HepG2 (cell line): Measurements from ENCODE around the gene CTDNEP1. TPM values are rescaled to one million over a fixed set of nuclear protein-coding genes. Genes with fewer than 3 reads are reported as not detected.

Experiments
- ATM ChIP-seq: fragments of 450-650 bp; IDR thresholded peaks from 2 replicates; pipeline ENCODE4 v1.7.1; 2017; ENCODE audit warnings: mild to moderate bottlenecking, borderline replicate concordance
- CBX2 ChIP-seq, 2 experiments: fragments of 200-600 bp in 1 of 2; sonication (generic); formaldehyde crosslinking in 1 of 2; IDR thresholded peaks; 2 replicates each; pipeline versions ENCODE4 v1.7.0 to v1.8.1; 2018 to 2022; ENCODE audit warnings: low read depth in 2 of 2, low read length in 1 of 2, mild to moderate bottlenecking in 1 of 2, missing genetic modification reagents in 1 of 2
- CEBPB ChIP-seq: IDR thresholded peaks from 2 replicates; pipeline ENCODE4 v1.6.1; 2011; ENCODE audit warnings: low read depth, low read length, improper control_type of control experiment, borderline replicate concordance
- CEBPG ChIP-seq: IDR thresholded peaks from 2 replicates; pipeline ENCODE4 v1.6.1; 2016
- FOXJ3 ChIP-seq: sonication (generic); formaldehyde crosslinking; IDR thresholded peaks from 2 replicates; pipeline ENCODE4 v1.4.0; 2020; ENCODE audit warnings: missing genetic modification reagents, mild to moderate bottlenecking, borderline replicate concordance
- GTF3A ChIP-seq: sonication (generic); formaldehyde crosslinking; conservative IDR thresholded peaks from 2 replicates; pipeline ENCODE4 v1.4.0; 2020; ENCODE audit warnings: mild to moderate bottlenecking, missing genetic modification reagents
- HOXA9 ChIP-seq: sonication (generic); formaldehyde crosslinking; IDR thresholded peaks from 2 replicates; pipeline ENCODE4 v1.8.1; 2022; ENCODE audit warnings: missing genetic modification reagents, mild to moderate bottlenecking, moderate library complexity, borderline replicate concordance
- MXI1 ChIP-seq: IDR thresholded peaks from 3 replicates; pipeline ENCODE4 v1.6.1; 2012; ENCODE audit warnings: low read depth, low read length, inconsistent platforms, borderline replicate concordance
- PHF21A ChIP-seq: sonication (generic); formaldehyde crosslinking; IDR thresholded peaks from 2 replicates; pipeline ENCODE4 v1.5.0; 2020; ENCODE audit warnings: mild to moderate bottlenecking, missing genetic modification reagents
- RFXANK ChIP-seq: IDR thresholded peaks from 2 replicates; pipeline ENCODE4 v1.6.1; 2016
- SOX6 ChIP-seq, 2 experiments: fragments of 450-650 bp in 1 of 2; sonication (generic) in 1 of 2; formaldehyde crosslinking in 1 of 2; IDR thresholded peaks; 2 replicates each; pipeline versions ENCODE4 v1.4.0 to v1.6.1; 2017 to 2020; ENCODE audit warnings: antibody characterized with exemption in 1 of 2, mild to moderate bottlenecking in 1 of 2, missing genetic modification reagents in 1 of 2
- SRSF9 ChIP-seq: fragments of 200-400 bp; formaldehyde crosslinking; IDR thresholded peaks from 2 replicates; pipeline ENCODE4 v1.6.1; 2018; ENCODE audit warnings: borderline replicate concordance, mild to moderate bottlenecking, low read depth, low read length; ENCODE audit not compliant: insufficient read depth, poor library complexity, severe bottlenecking
- THAP11 ChIP-seq: IDR thresholded peaks from 2 replicates; pipeline ENCODE4 v1.6.1; 2016; ENCODE audit warnings: missing biosample characterization, missing genetic modification reagents
- TSC22D2 ChIP-seq: sonication (generic); formaldehyde crosslinking; IDR thresholded peaks from 2 replicates; pipeline ENCODE4 v1.5.1; 2020; ENCODE audit warnings: missing genetic modification reagents, mild to moderate bottlenecking, borderline replicate concordance
- ZBTB26 ChIP-seq: IDR thresholded peaks from 2 replicates; pipeline ENCODE4 v1.6.1; 2016; ENCODE audit warnings: missing compliant biosample characterization, missing genetic modification reagents, borderline replicate concordance
- ZIK1 ChIP-seq: sonication (generic); formaldehyde crosslinking; IDR thresholded peaks from 2 replicates; pipeline ENCODE4 v1.5.0; 2020; ENCODE audit warnings: mild to moderate bottlenecking, low read depth, missing genetic modification reagents, borderline replicate concordance
- ZNF10 ChIP-seq: sonication (generic); formaldehyde crosslinking; IDR thresholded peaks from 2 replicates; pipeline ENCODE4 v1.4.0; 2020; ENCODE audit warnings: mild to moderate bottlenecking, low read depth, missing genetic modification reagents, borderline replicate concordance
- ZNF17 ChIP-seq: sonication (generic); formaldehyde crosslinking; IDR thresholded peaks from 2 replicates; pipeline ENCODE4 v1.5.0; 2020; ENCODE audit warnings: mild to moderate bottlenecking, missing genetic modification reagents
- ZNF230 ChIP-seq: sonication (generic); formaldehyde crosslinking; IDR thresholded peaks from 2 replicates; pipeline ENCODE4 v1.4.0; 2020; ENCODE audit warnings: mild to moderate bottlenecking, missing genetic modification reagents
- ZNF24 ChIP-seq: fragments of 450-650 bp; IDR thresholded peaks from 2 replicates; pipeline ENCODE4 v1.6.1; 2017; ENCODE audit warnings: antibody characterized with exemption, mild to moderate bottlenecking
- ZNF256 ChIP-seq: sonication (generic); formaldehyde crosslinking; conservative IDR thresholded peaks from 2 replicates; pipeline ENCODE4 v1.4.0; 2020; ENCODE audit warnings: missing genetic modification reagents
- ZNF468 ChIP-seq: sonication (generic); formaldehyde crosslinking; IDR thresholded peaks from 2 replicates; pipeline ENCODE4 v1.8.0; 2022; ENCODE audit warnings: mild to moderate bottlenecking, moderate library complexity, missing genetic modification reagents
- ZNF552 ChIP-seq: sonication (generic); formaldehyde crosslinking; IDR thresholded peaks from 2 replicates; pipeline ENCODE4 v1.9.0; 2022; ENCODE audit warnings: missing genetic modification reagents, mild to moderate bottlenecking, borderline replicate concordance
- ZNF557 ChIP-seq: sonication (generic); formaldehyde crosslinking; IDR thresholded peaks from 2 replicates; pipeline ENCODE4 v1.4.0; 2020; ENCODE audit warnings: missing genetic modification reagents
- ZNF598 ChIP-seq: sonication (generic); formaldehyde crosslinking; IDR thresholded peaks from 2 replicates; pipeline ENCODE4 v1.5.1; 2020; ENCODE audit warnings: mild to moderate bottlenecking, missing genetic modification reagents, borderline replicate concordance
- ZNF674 ChIP-seq: sonication (generic); formaldehyde crosslinking; IDR thresholded peaks from 2 replicates; pipeline ENCODE4 v1.5.0; 2020; ENCODE audit warnings: low read depth, mild to moderate bottlenecking, missing genetic modification reagents
- ZNF772 ChIP-seq: sonication (generic); formaldehyde crosslinking; IDR thresholded peaks from 2 replicates; pipeline ENCODE4 v1.5.0; 2020; ENCODE audit warnings: mild to moderate bottlenecking, missing genetic modification reagents
- ZNF776 ChIP-seq: sonication (generic); formaldehyde crosslinking; IDR thresholded peaks from 2 replicates; pipeline ENCODE4 v1.4.0; 2020; ENCODE audit warnings: mild to moderate bottlenecking, missing genetic modification reagents
- ZUFSP ChIP-seq: sonication (generic); formaldehyde crosslinking; IDR thresholded peaks from 2 replicates; pipeline ENCODE4 v1.9.0; 2021; ENCODE audit warnings: missing genetic modification reagents, mild to moderate bottlenecking, borderline replicate concordance
- polyA plus RNA-seq, 8 experiments: library from polyadenylated mRNA; depleted of rRNA in 3 of 8; stranded (reverse) in 7 of 8; unstranded in 1 of 8; fragments of >200 nt; fragmentation: Illumina TruSeq in 4 of 8; extraction: Trizol in 4 of 8; gene quantifications; 2 replicates each; pipeline versions ENCODE4 v1.2.1 to v1.2.3, GENCODE V29; 2011 to 2016; ENCODE audit warnings: low read depth in 4 of 8, missing spikeins in 1 of 8, mixed read lengths in 1 of 8; ENCODE audit not compliant: insufficient read depth in 1 of 8
- total RNA-seq, 5 experiments: library from RNA; depleted of rRNA; stranded (reverse); fragments of >200 nt; fragmentation: Illumina TruSeq; extraction: Trizol; gene quantifications; 2 replicates each; pipeline ENCODE4 v1.2.3, GENCODE V29; 2016; ENCODE audit warnings: low read depth in 1 of 5

CTDNEP1 gene
- total and polyA plus RNA-seq, 2 of the 13 experiments (the other 11 are each of a cell fraction or from before 2014, with no cell fraction given): 19.8 to 118 TPM

DNA sequence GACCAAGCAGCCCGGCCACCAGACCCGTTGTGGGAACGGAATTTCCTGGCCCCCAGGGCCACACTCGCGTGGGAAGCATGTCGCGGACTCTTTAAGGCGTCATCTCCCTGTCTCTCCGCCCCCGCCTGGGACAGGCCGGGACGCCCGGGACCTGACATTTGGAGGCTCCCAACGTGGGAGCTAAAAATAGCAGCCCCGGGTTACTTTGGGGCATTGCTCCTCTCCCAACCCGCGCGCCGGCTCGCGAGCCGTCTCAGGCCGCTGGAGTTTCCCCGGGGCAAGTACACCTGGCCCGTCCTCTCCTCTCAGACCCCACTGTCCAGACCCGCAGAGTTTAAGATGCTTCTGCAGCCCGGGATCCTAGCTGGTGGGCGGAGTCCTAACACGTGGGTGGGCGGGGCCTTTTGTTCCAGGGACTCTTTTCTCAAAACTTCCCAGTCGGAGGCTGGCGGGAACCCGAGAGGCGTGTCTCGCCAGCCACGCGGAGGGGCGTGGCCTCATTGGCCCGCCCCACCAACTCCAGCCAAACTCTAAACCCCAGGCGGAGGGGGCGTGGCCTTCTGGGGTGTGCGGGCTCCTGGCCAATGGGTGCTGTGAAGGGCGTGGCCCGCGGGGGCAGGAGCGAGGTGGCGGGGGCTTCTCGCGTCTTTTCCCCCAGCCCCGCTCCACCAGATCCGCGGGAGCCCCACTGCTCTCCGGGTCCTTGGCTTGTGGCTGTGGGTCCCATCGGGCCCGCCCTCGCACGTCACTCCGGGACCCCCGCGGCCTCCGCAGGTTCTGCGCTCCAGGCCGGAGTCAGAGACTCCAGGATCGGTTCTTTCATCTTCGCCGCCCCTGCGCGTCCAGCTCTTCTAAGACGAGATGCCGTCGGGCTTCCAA is 29.8 kb upstream of the CTDNEP1 start, which contains the start of gene SLC2A4 (continued):
- no peak for TF ChIP-seq ZNF557 (CRISPR knock-in tag)
- no peak for TF ChIP-seq CEBPB
- no peak for TF ChIP-seq ZNF674 (CRISPR knock-in tag)
- TF ChIP-seq ZNF772 (CRISPR knock-in tag): no peak
- TF ChIP-seq THAP11 (CRISPR knock-in tag): peak; percentile 34; the same call in 1 of the 2 replicates
- no peak for TF ChIP-seq ZNF17
- TF ChIP-seq CBX2 (IDR thresholded peaks at IDR 0.05; ENCODE audit: low read depth, low read length): no peak
- TF ChIP-seq CBX2 (CRISPR knock-in tag; IDR thresholded peaks at IDR 0.05; ENCODE audit: low read depth): no peak
- no peak for TF ChIP-seq ZNF598 (CRISPR knock-in tag)
- no peak for TF ChIP-seq ZNF10 (CRISPR knock-in tag)
- no peak for TF ChIP-seq HOXA9 (CRISPR knock-in tag)
- no peak for TF ChIP-seq GTF3A
- TF ChIP-seq ZNF552 (CRISPR knock-in tag): no peak
- no peak for TF ChIP-seq TSC22D2 (CRISPR knock-in tag)
- TF ChIP-seq ZNF230 (CRISPR knock-in tag): no peak
- TF ChIP-seq RFXANK (CRISPR knock-in tag): no peak
- no peak for TF ChIP-seq ZIK1 (CRISPR knock-in tag)
- TF ChIP-seq ZNF24: no peak
- TF ChIP-seq FOXJ3: no peak
- TF ChIP-seq CEBPG (CRISPR knock-in tag): no peak
- TF ChIP-seq PHF21A: peak; percentile 45; the same call in 1 of the 2 replicates
- TF ChIP-seq ZNF256 (CRISPR knock-in tag): no peak
- no peak for TF ChIP-seq ATM
- no peak for TF ChIP-seq ZUFSP
- TF ChIP-seq ZNF776 (CRISPR knock-in tag): no peak
- TF ChIP-seq ZBTB26: no peak
- TF ChIP-seq SOX6 (IDR thresholded peaks at IDR 0.05): no peak
- peak; percentile 3; the same call in 1 of the 2 replicates for TF ChIP-seq SOX6 (CRISPR knock-in tag; IDR thresholded peaks at IDR 0.05)
- TF ChIP-seq MXI1: peak; percentile 98
- TF ChIP-seq SRSF9: no peak
- TF ChIP-seq ZNF468 (CRISPR knock-in tag): peak; percentile 5; the same call in 1 of the 2 replicates
